ENCODE results near the gene ATP6V1F. TPM values are rescaled to one million over a fixed set of nuclear protein-coding genes. Genes with fewer than 3 reads are reported as not detected.

Gene ATP6V1F
- total RNA-seq, 1 donor from 2014 or later = 61.4 TPM

- Histone ChIP-seq H3K4me3 (no peak overlapping the region), H3F3A (ENCODE audit: low read depth) (peaks cover 5% of the 10 kb centered on the region), H3K36me3 (no peaks in the 10 kb centered on the region), H3K27ac (no peak overlapping the region), H3K4me2 (no peak overlapping the region), H3K9ac (no peak overlapping the region), H3K27me3 (no peaks in the 10 kb centered on the region), H3K4me1 (no peaks in the 10 kb centered on the region), H3K79me2 (ENCODE audit: low read depth) (no peaks in the 10 kb centered on the region), H4K20me1 (ENCODE audit: low read depth) (no peaks in the 10 kb centered on the region), H2AFZ (replicated peaks) (no peak overlapping the region), H3K9me3 (ENCODE audit: low read depth) (no peaks in the 10 kb centered on the region)
- peaks cover 3% of the 10 kb centered on the region for H3K27me3 Mint-ChIP-seq (ENCODE audit: insufficient read depth, low read depth)
- H3K36me3 Mint-ChIP-seq = peaks cover under 1% of the 10 kb centered on the region
- DNase-seq (ENCODE audit: low spot score) = no peak
- H3K4me1 Mint-ChIP-seq = peaks cover 2% of the 10 kb centered on the region
- no peak overlapping the region for H3K27ac Mint-ChIP-seq
- no peak overlapping the region for H3K4me3 Mint-ChIP-seq
- no peaks in the 10 kb centered on the region for H3K9me3 Mint-ChIP-seq
- no peak for TF ChIP-seq CTCF (IDR thresholded peaks at IDR 0.05)
- no peak for TF ChIP-seq EZH2phosphoT487 (IDR thresholded peaks at IDR 0.05)
- no peak for TF ChIP-seq EZH2 (IDR thresholded peaks at IDR 0.05)
Measured at GRCh38 chr7:128839751-128840177, 22.9 kb upstream of the ATP6V1F start.

GRCh38 chr7:128840326-128841170 lies 22.1 kb upstream of the ATP6V1F start:
- H3K4me2 ChIP-seq = no peak overlapping the region
- no peak overlapping the region for H3K9ac ChIP-seq
- no peaks in the 10 kb centered on the region for H4K20me1 ChIP-seq (ENCODE audit: low read depth)
- Mint-ChIP-seq H3K4me1 (no peaks in the 10 kb centered on the region), H3K36me3 (peaks cover 2% of the 10 kb centered on the region), H3K27me3 (ENCODE audit: insufficient read depth, low read depth) (peaks cover 3% of the 10 kb centered on the region), H3K27ac (peak overlapping the region; percentile 72), H3K9me3 (no peaks in the 10 kb centered on the region), H3K4me3 (no peak overlapping the region)
- DNase-seq (ENCODE audit: low spot score) = no peak
- no peaks in the 10 kb centered on the region for H3K79me2 ChIP-seq (ENCODE audit: low read depth)
- no peaks in the 10 kb centered on the region for H3K9me3 ChIP-seq (ENCODE audit: low read depth)
- no peak overlapping the region for H3K27ac ChIP-seq
- H3F3A ChIP-seq (ENCODE audit: low read depth) = peaks cover 5% of the 10 kb centered on the region
- no peak overlapping the region for H3K4me3 ChIP-seq
- H3K36me3 ChIP-seq = no peaks in the 10 kb centered on the region
- H3K4me1 ChIP-seq = no peaks in the 10 kb centered on the region
- no peak overlapping the region for H2AFZ ChIP-seq (replicated peaks)
- TF ChIP-seq EZH2 (IDR thresholded peaks at IDR 0.05) (no peak), EZH2phosphoT487 (IDR thresholded peaks at IDR 0.05) (no peak), CTCF (IDR thresholded peaks at IDR 0.05) (no peak)
- no peaks in the 10 kb centered on the region for H3K27me3 ChIP-seq

- H3K4me3 Mint-ChIP-seq = no peak overlapping the region
- H4K20me1 ChIP-seq (ENCODE audit: low read depth) = no peaks in the 10 kb centered on the region
- H3K36me3 Mint-ChIP-seq = peaks cover 2% of the 10 kb centered on the region
- H3K27me3 Mint-ChIP-seq (ENCODE audit: insufficient read depth, low read depth) = peaks cover 3% of the 10 kb centered on the region
- no peaks in the 10 kb centered on the region for H3K4me1 Mint-ChIP-seq
- no peaks in the 10 kb centered on the region for H3K36me3 ChIP-seq
- H3K9me3 Mint-ChIP-seq = no peaks in the 10 kb centered on the region
- H3K79me2 ChIP-seq (ENCODE audit: low read depth) = no peaks in the 10 kb centered on the region
- peaks cover 5% of the 10 kb centered on the region for H3F3A ChIP-seq (ENCODE audit: low read depth)
- H2AFZ ChIP-seq (replicated peaks) = no peak overlapping the region
- no peak overlapping the region for H3K4me3 ChIP-seq
- TF ChIP-seq CTCF (IDR thresholded peaks at IDR 0.05) (no peak), EZH2 (IDR thresholded peaks at IDR 0.05) (no peak), EZH2phosphoT487 (IDR thresholded peaks at IDR 0.05) (no peak)
- H3K27me3 ChIP-seq = no peaks in the 10 kb centered on the region
- DNase-seq (ENCODE audit: low spot score) = no peak
- H3K4me2 ChIP-seq = no peak overlapping the region
- H3K4me1 ChIP-seq = no peaks in the 10 kb centered on the region
- H3K9me3 ChIP-seq (ENCODE audit: low read depth) = no peaks in the 10 kb centered on the region
- no peak overlapping the region for H3K27ac ChIP-seq
- peak overlapping the region; percentile 17 for H3K27ac Mint-ChIP-seq
- H3K9ac ChIP-seq = no peak overlapping the region
Measured at GRCh38 chr7:128841171-128841690, 21.4 kb upstream of the ATP6V1F start.
